Measurements from ENCODE around the gene PPP1R14B.
A peak's percentile ranks its signal among the peaks of the same experiment; 100 is the strongest.

Gene PPP1R14B

GRCh38 chr11:64246871-64247728 is at the start of gene PPP1R14B:
PPP1R14B (minus strand) TSS chr11:64246943; CDS start chr11:64246673, 270 bp downstream.
- Mint-ChIP-seq H3K4me1 (ENCODE audit: low read depth) (peaks cover 28% of the 10 kb centered on the region), H3K36me3 (no peaks in the 10 kb centered on the region), H3K27me3 (no peaks in the 10 kb centered on the region), H3K4me3 (peak within 1 kb of the TSS; percentile 94), H3K9me3 (ENCODE audit: low read depth) (no peaks in the 10 kb centered on the region), H3K27ac (peak within 1 kb of the TSS; percentile 96)

GRCh38 chr11:64296236-64296635 is 49.5 kb upstream of the PPP1R14B start:
- Mint-ChIP-seq H3K4me3 (no peak overlapping the region), H3K27ac (no peak overlapping the region), H3K4me1 (ENCODE audit: low read depth) (peaks cover 20% of the 10 kb centered on the region), H3K9me3 (ENCODE audit: low read depth) (no peaks in the 10 kb centered on the region), H3K27me3 (peaks cover 33% of the 10 kb centered on the region), H3K36me3 (no peaks in the 10 kb centered on the region)

- Mint-ChIP-seq H3K27me3 (peaks cover 34% of the 10 kb centered on the region), H3K36me3 (no peaks in the 10 kb centered on the region), H3K4me1 (ENCODE audit: low read depth) (peaks cover 18% of the 10 kb centered on the region), H3K4me3 (no peak overlapping the region), H3K9me3 (ENCODE audit: low read depth) (no peaks in the 10 kb centered on the region), H3K27ac (no peak overlapping the region)
These were observed 49.0 kb upstream of the PPP1R14B start for GRCh38 chr11:64295760-64296159.

GRCh38 chr11:64294774-64295173 is 48.0 kb upstream of the PPP1R14B start:
- Mint-ChIP-seq H3K9me3 (ENCODE audit: low read depth) (no peaks in the 10 kb centered on the region), H3K27ac (no peak overlapping the region), H3K36me3 (no peaks in the 10 kb centered on the region), H3K27me3 (peaks cover 35% of the 10 kb centered on the region), H3K4me1 (ENCODE audit: low read depth) (peaks cover 15% of the 10 kb centered on the region), H3K4me3 (no peak overlapping the region)

- no peak overlapping the region for H3K27ac Mint-ChIP-seq
- peak overlapping the region; percentile 40 for H3K4me3 Mint-ChIP-seq
- no peaks in the 10 kb centered on the region for H3K36me3 Mint-ChIP-seq
- H3K27me3 Mint-ChIP-seq = peaks cover 27% of the 10 kb centered on the region
- H3K9me3 Mint-ChIP-seq (ENCODE audit: low read depth) = no peaks in the 10 kb centered on the region
- peaks cover 9% of the 10 kb centered on the region for H3K4me1 Mint-ChIP-seq (ENCODE audit: low read depth)
These were observed 45.9 kb upstream of the PPP1R14B start for GRCh38 chr11:64292460-64293254.

- Mint-ChIP-seq H3K27ac (no peak overlapping the region), H3K36me3 (no peaks in the 10 kb centered on the region), H3K4me3 (no peak overlapping the region), H3K27me3 (peaks cover 22% of the 10 kb centered on the region), H3K4me1 (ENCODE audit: low read depth) (peaks cover 7% of the 10 kb centered on the region), H3K9me3 (ENCODE audit: low read depth) (no peaks in the 10 kb centered on the region)
These were observed 45.2 kb upstream of the PPP1R14B start for GRCh38 chr11:64291752-64292459.

- H3K4me1 Mint-ChIP-seq (ENCODE audit: low read depth) = peaks cover 13% of the 10 kb centered on the region
- H3K9me3 Mint-ChIP-seq (ENCODE audit: low read depth) = no peaks in the 10 kb centered on the region
- H3K27ac Mint-ChIP-seq = peak within 1 kb of the TSS; percentile 54
- no peaks in the 10 kb centered on the region for H3K36me3 Mint-ChIP-seq
- H3K27me3 Mint-ChIP-seq = peaks cover 20% of the 10 kb centered on the region
- H3K4me3 Mint-ChIP-seq = peak within 1 kb of the TSS; percentile 82
These were observed 44.6 kb upstream of the PPP1R14B start, which contains the start of gene KCNK4 for GRCh38 chr11:64291262-64291751. KCNK4 (plus strand) TSS chr11:64291302; CDS start chr11:64293019, 1,717 bp downstream.

GRCh38 chr11:64290352-64291261 is 43.9 kb upstream of the PPP1R14B start:
- H3K36me3 Mint-ChIP-seq = no peaks in the 10 kb centered on the region
- peaks cover 15% of the 10 kb centered on the region for H3K4me1 Mint-ChIP-seq (ENCODE audit: low read depth)
- peaks cover 15% of the 10 kb centered on the region for H3K27me3 Mint-ChIP-seq
- peak overlapping the region; percentile 82 for H3K4me3 Mint-ChIP-seq
- peak overlapping the region; percentile 54 for H3K27ac Mint-ChIP-seq
- H3K9me3 Mint-ChIP-seq (ENCODE audit: low read depth) = no peaks in the 10 kb centered on the region

- peaks cover 8% of the 10 kb centered on the region for H3K27me3 Mint-ChIP-seq
- no peaks in the 10 kb centered on the region for H3K36me3 Mint-ChIP-seq
- no peak overlapping the region for H3K4me3 Mint-ChIP-seq
- H3K4me1 Mint-ChIP-seq (ENCODE audit: low read depth) = peaks cover 15% of the 10 kb centered on the region
- H3K27ac Mint-ChIP-seq = no peak overlapping the region
- H3K9me3 Mint-ChIP-seq (ENCODE audit: low read depth) = no peaks in the 10 kb centered on the region
These were observed 42.3 kb upstream of the PPP1R14B start for GRCh38 chr11:64289002-64289564.

- no peaks in the 10 kb centered on the region for H3K36me3 Mint-ChIP-seq
- H3K9me3 Mint-ChIP-seq (ENCODE audit: low read depth) = no peaks in the 10 kb centered on the region
- H3K27ac Mint-ChIP-seq = no peak overlapping the region
- H3K27me3 Mint-ChIP-seq = peaks cover 7% of the 10 kb centered on the region
- H3K4me3 Mint-ChIP-seq = no peak overlapping the region
- peaks cover 18% of the 10 kb centered on the region for H3K4me1 Mint-ChIP-seq (ENCODE audit: low read depth)
These were observed 41.6 kb upstream of the PPP1R14B start for GRCh38 chr11:64288353-64288750.

- no peaks in the 10 kb centered on the region for H3K36me3 Mint-ChIP-seq
- peaks cover 5% of the 10 kb centered on the region for H3K27me3 Mint-ChIP-seq
These were observed 41.1 kb upstream of the PPP1R14B start for GRCh38 chr11:64287676-64288352.

GRCh38 chr11:64286801-64287159 is 40.0 kb upstream of the PPP1R14B start:
- peak overlapping the region; percentile 78 for H3K4me3 Mint-ChIP-seq
- H3K36me3 Mint-ChIP-seq = no peaks in the 10 kb centered on the region
- H3K4me1 Mint-ChIP-seq (ENCODE audit: low read depth) = peaks cover 19% of the 10 kb centered on the region
- peaks cover 5% of the 10 kb centered on the region for H3K27me3 Mint-ChIP-seq
- peak overlapping the region; percentile 72 for H3K27ac Mint-ChIP-seq
- H3K9me3 Mint-ChIP-seq (ENCODE audit: low read depth) = no peaks in the 10 kb centered on the region

More at GRCh38 chr11:64287676-64288352, 41.1 kb upstream of the PPP1R14B start:
- H3K27ac Mint-ChIP-seq = no peak overlapping the region
- H3K4me3 Mint-ChIP-seq = no peak overlapping the region
- no peaks in the 10 kb centered on the region for H3K9me3 Mint-ChIP-seq (ENCODE audit: low read depth)
- peaks cover 21% of the 10 kb centered on the region for H3K4me1 Mint-ChIP-seq (ENCODE audit: low read depth)

All from activated naive CD8-positive, alpha-beta T cell (primary cell).